ES-I3 (cell line): ENCODE data around the gene LOX.

Source experiments
- H3K36me3 ChIP-seq: 2 replicates; pipeline ENCODE4 v1.6.1; 2013; ENCODE audit warnings: mild to moderate bottlenecking, low read length, control low read depth, moderate library complexity; ENCODE audit not compliant: insufficient read depth
- H3K4me1 ChIP-seq: 2 replicates; pipeline ENCODE4 v1.6.1; 2013; ENCODE audit warnings: mild to moderate bottlenecking, control low read depth, low read length; ENCODE audit not compliant: insufficient read depth
- H3K9ac ChIP-seq: 2 replicates; pipeline ENCODE4 v1.6.1; 2013; ENCODE audit warnings: low read depth, mild to moderate bottlenecking, low read length, moderate library complexity
- H3K9me3 ChIP-seq: 2 replicates; pipeline ENCODE4 v1.6.1; 2013; ENCODE audit warnings: mild to moderate bottlenecking, low read length, moderate library complexity; ENCODE audit not compliant: control insufficient read depth, insufficient read depth

Gene LOX

GRCh38 chr5:122053181-122054109 is 24.6 kb downstream of the LOX start:
- no peaks in the 10 kb centered on the region; the same call in 1 of the 2 replicates for H3K36me3 ChIP-seq
- no peak overlapping the region for H3K9ac ChIP-seq
- no peaks in the 10 kb centered on the region for H3K9me3 ChIP-seq
- no peaks in the 10 kb centered on the region for H3K4me1 ChIP-seq

- H3K9me3 ChIP-seq = no peaks in the 10 kb centered on the region
- no peaks in the 10 kb centered on the region for H3K4me1 ChIP-seq
- no peak overlapping the region for H3K9ac ChIP-seq
- no peaks in the 10 kb centered on the region; the same call in 1 of the 2 replicates for H3K36me3 ChIP-seq
These were observed 26.5 kb downstream of the LOX start for GRCh38 chr5:122051569-122051968.

GRCh38 chr5:122050959-122051358 is 27.1 kb downstream of the LOX start:
- Histone ChIP-seq H3K9me3 (no peaks in the 10 kb centered on the region), H3K36me3 (no peaks in the 10 kb centered on the region; the same call in 1 of the 2 replicates), H3K4me1 (no peaks in the 10 kb centered on the region), H3K9ac (no peak overlapping the region)

- Histone ChIP-seq H3K9ac (no peak overlapping the region), H3K9me3 (no peaks in the 10 kb centered on the region), H3K36me3 (no peaks in the 10 kb centered on the region), H3K4me1 (no peaks in the 10 kb centered on the region)
These were observed 37.3 kb downstream of the LOX start for GRCh38 chr5:122040636-122041302.

- Histone ChIP-seq H3K9ac (no peak overlapping the region), H3K4me1 (no peaks in the 10 kb centered on the region), H3K9me3 (no peaks in the 10 kb centered on the region), H3K36me3 (no peaks in the 10 kb centered on the region; the same call in 1 of the 2 replicates)
These were observed 41.7 kb downstream of the LOX start for GRCh38 chr5:122036326-122036725.

- Histone ChIP-seq H3K4me1 (no peaks in the 10 kb centered on the region), H3K9me3 (no peaks in the 10 kb centered on the region), H3K36me3 (no peaks in the 10 kb centered on the region; the same call in 1 of the 2 replicates), H3K9ac (no peak overlapping the region)
These were observed 42.1 kb downstream of the LOX start for GRCh38 chr5:122035913-122036312.

GRCh38 chr5:122031836-122032235 is 46.2 kb downstream of the LOX start:
- no peaks in the 10 kb centered on the region for H3K9me3 ChIP-seq
- H3K36me3 ChIP-seq = no peaks in the 10 kb centered on the region; the same call in 1 of the 2 replicates
- H3K4me1 ChIP-seq = 0 out of 2 replicates have a peak, but pooled peaks cover 3% of the 10 kb centered on the region
- no peak overlapping the region for H3K9ac ChIP-seq

DNA sequence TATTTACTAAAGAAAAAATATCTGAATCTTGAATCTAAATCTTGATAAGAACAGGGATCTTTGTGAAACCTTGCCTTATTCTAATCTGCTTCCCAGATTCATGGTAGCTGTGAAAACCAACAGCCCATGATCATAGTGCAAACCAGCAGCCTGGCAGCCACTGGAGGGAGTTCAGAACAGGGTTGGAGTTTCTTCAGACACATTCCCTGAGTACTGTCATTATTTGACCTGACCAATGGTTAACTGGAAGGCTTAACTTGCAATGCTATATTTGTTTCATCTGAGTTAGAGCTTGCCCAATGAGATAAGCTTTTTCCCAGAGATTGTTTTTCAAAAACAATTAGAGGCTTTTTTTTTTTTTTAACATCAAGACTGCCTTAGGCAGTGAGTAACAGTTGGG is 47.8 kb downstream of the LOX start:
- H3K9me3 ChIP-seq = no peaks in the 10 kb centered on the region
- H3K4me1 ChIP-seq = 0 out of 2 replicates have a peak, but pooled peaks cover 3% of the 10 kb centered on the region
- no peaks in the 10 kb centered on the region; the same call in 1 of the 2 replicates for H3K36me3 ChIP-seq
- no peak overlapping the region for H3K9ac ChIP-seq

DNA sequence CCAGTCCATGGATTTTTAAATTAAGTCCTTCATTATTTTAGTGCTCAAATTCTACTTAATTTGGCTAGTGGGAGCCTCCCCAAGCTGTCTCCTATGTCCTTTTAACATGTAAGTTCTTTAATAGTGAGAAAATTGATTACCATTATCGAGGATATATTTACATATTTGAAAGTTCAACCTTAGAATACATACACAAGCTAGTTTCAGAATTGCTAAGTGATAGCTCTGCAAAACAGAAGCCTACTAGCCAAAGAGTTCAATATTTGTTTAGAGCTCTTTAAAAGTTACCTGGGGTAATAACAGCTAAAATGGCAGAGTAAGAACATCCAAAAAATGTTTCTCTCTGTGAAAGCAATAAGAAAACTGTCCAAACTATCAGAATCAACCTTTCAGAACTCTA is 48.2 kb downstream of the LOX start:
- H3K9ac ChIP-seq = no peak overlapping the region
- no peaks in the 10 kb centered on the region for H3K9me3 ChIP-seq

DNA sequence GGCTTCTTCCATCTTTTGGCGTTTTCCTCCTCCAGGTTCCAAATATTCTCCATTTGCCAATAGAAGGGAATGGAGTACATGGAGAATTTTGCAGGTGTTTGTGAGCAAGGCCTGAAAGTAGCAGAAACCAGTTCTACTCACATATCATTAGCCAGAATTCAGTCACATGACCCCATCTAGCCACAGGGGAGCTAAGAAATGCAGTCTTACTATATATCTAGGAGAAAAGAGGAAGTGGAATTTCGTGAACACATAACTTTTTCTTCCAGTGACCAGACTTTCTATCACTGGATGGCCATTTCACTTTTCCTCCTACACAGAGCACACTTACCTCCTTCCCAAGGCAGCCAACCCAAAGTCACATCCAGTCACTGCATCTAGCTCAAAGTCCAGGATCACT is 55.1 kb downstream of the LOX start:
- H3K9me3 ChIP-seq = no peaks in the 10 kb centered on the region
- H3K9ac ChIP-seq = no peak overlapping the region
- no peaks in the 10 kb centered on the region for H3K4me1 ChIP-seq
- H3K36me3 ChIP-seq = no peaks in the 10 kb centered on the region; the same call in 1 of the 2 replicates

More for the DNA sequence above, 48.2 kb downstream of the LOX start:
- Histone ChIP-seq H3K36me3 (no peaks in the 10 kb centered on the region), H3K4me1 (0 out of 2 replicates have a peak, but pooled peaks cover 3% of the 10 kb centered on the region)

- Histone ChIP-seq H3K9ac (no peak overlapping the region), H3K4me1 (no peaks in the 10 kb centered on the region), H3K9me3 (no peaks in the 10 kb centered on the region), H3K36me3 (no peaks in the 10 kb centered on the region; the same call in 1 of the 2 replicates)
These were observed 58.0 kb downstream of the LOX start for GRCh38 chr5:122019919-122020590.

GRCh38 chr5:122015471-122015870 is 62.6 kb downstream of the LOX start:
- Histone ChIP-seq H3K36me3 (no peaks in the 10 kb centered on the region), H3K9me3 (no peaks in the 10 kb centered on the region), H3K9ac (no peak overlapping the region), H3K4me1 (no peaks in the 10 kb centered on the region)

DNA sequence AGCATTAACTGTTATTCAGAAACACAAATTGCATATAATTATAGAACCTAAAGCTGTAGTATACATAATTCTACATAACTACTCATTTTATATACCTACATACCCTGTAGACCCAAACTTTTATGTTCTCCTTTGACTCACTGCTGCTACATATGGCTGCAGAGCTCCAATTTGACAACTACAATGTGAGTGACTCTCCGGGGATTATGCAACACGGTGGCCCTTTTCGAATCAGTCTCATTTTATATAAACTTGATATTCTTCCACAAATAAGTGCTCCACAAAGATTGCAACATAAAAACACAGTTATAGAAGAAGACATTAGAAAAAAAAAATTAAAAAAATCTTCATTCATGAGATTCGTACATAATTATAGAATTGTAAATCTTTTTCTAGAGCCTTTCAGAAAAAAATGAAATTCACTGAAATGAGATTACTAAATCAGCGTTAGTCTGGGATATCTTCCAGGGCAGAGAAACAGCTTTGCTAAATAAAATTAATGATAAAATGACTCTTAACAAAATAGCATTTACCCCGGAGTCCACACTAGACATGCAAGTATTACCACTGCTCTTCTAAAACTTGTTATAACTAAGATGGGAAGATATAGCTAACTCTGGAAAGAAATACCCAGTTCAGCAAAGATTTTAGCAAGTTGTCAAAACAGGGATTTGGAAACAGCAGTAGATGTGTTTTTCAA is 63.7 kb downstream of the LOX start:
- H3K36me3 ChIP-seq = no peaks in the 10 kb centered on the region
- no peak overlapping the region for H3K9ac ChIP-seq
- H3K4me1 ChIP-seq = no peaks in the 10 kb centered on the region
- H3K9me3 ChIP-seq = no peaks in the 10 kb centered on the region
